PFSK-1 (cell line): ENCODE measurements around the gene PRKAG2.

Experiments used
- FOXP2 ChIP-seq: optimal IDR thresholded peaks from 2 replicates; pipeline ENCODE3; 2011; ENCODE audit warnings: borderline replicate concordance, control low read depth, inconsistent platforms; ENCODE audit not compliant: insufficient read depth; ENCODE audit errors: extremely low read length, extremely low read depth
- POLR2AphosphoS5 ChIP-seq: IDR thresholded peaks from 2 replicates; pipeline ENCODE4 v1.6.1; 2012; ENCODE audit warnings: low read depth, mild to moderate bottlenecking, control low read depth, low read length, moderate library complexity
- REST ChIP-seq, 2 experiments: IDR thresholded peaks; 2 replicates each; pipeline versions ENCODE4 v1.6.1 to v1.8.0; 2011 to 2012; ENCODE audit warnings: low read depth in 2 of 2, low read length in 2 of 2, control low read depth in 1 of 2, inconsistent platforms in 1 of 2, mild to moderate bottlenecking in 1 of 2, moderate library complexity in 1 of 2; ENCODE audit not compliant: insufficient read depth in 1 of 2
- SIN3A ChIP-seq: IDR thresholded peaks from 2 replicates; pipeline ENCODE4 v1.6.1; 2012; ENCODE audit warnings: mild to moderate bottlenecking, low read length, moderate library complexity, borderline replicate concordance; ENCODE audit not compliant: insufficient read depth
- TAF1 ChIP-seq: IDR thresholded peaks from 2 replicates; pipeline ENCODE4 v1.6.1; 2012; ENCODE audit warnings: low read length, control low read depth, borderline replicate concordance; ENCODE audit not compliant: insufficient read depth

Gene PRKAG2

GRCh38 chr7:151775547-151776443 is 101.1 kb downstream of the PRKAG2 start:
- TF ChIP-seq POLR2AphosphoS5: no peak

- TF ChIP-seq TAF1 (no peak), REST (IDR thresholded peaks at IDR 0.05; ENCODE audit: insufficient read depth in 1 of 2, low read depth in 2 of 2, low read length in 2 of 2) (no peak)
Observed at GRCh38 chr7:151774951-151775350, 102.0 kb downstream of the PRKAG2 start.

- TF ChIP-seq FOXP2 (no peak), REST (IDR thresholded peaks at IDR 0.05; ENCODE audit: insufficient read depth in 1 of 2, low read depth in 2 of 2, low read length in 2 of 2) (no peak), POLR2AphosphoS5 (no peak), TAF1 (no peak), SIN3A (no peak)
Observed at GRCh38 chr7:151773797-151774196, 103.1 kb downstream of the PRKAG2 start.

GRCh38 chr7:151770232-151770631 is 106.7 kb downstream of the PRKAG2 start:
- TF ChIP-seq SIN3A: no peak
- no peak for TF ChIP-seq POLR2AphosphoS5
- no peak for TF ChIP-seq REST (IDR thresholded peaks at IDR 0.05; ENCODE audit: insufficient read depth in 1 of 2, low read depth in 2 of 2, low read length in 2 of 2)
- no peak for TF ChIP-seq FOXP2
- no peak for TF ChIP-seq TAF1

- TF ChIP-seq POLR2AphosphoS5: no peak
- no peak for TF ChIP-seq SIN3A
- TF ChIP-seq TAF1: no peak
- no peak for TF ChIP-seq REST (IDR thresholded peaks at IDR 0.05; ENCODE audit: insufficient read depth in 1 of 2, low read depth in 2 of 2, low read length in 2 of 2)
- TF ChIP-seq FOXP2: no peak
Observed at GRCh38 chr7:151769188-151769821, 107.6 kb downstream of the PRKAG2 start.
